Measurements from ENCODE around the gene FABP3. TPM values are rescaled to one million over a fixed set of nuclear protein-coding genes. Genes with fewer than 3 reads are reported as not detected.
A peak's percentile ranks its signal among the peaks of the same experiment; 100 is the strongest.

FABP3 gene
- total RNA-seq, 3 donors from 2014 or later = not detected

- H3K4me3 Mint-ChIP-seq = no peak overlapping the region
- no peaks in the 10 kb centered on the region for H3K9me3 Mint-ChIP-seq
- peaks cover 10% of the 10 kb centered on the region for H3K4me1 Mint-ChIP-seq (ENCODE audit: low read depth)
- H3K27me3 Mint-ChIP-seq (ENCODE audit: low read depth) = peaks cover 51% of the 10 kb centered on the region
- no peak for ATAC-seq
- DNase-seq = no peak
- H3K36me3 Mint-ChIP-seq (ENCODE audit: insufficient read depth) = no peaks in the 10 kb centered on the region
Observed at GRCh38 chr1:31409946-31410858, 37.3 kb upstream of the FABP3 start.

GRCh38 chr1:31408788-31409318 lies 36.0 kb upstream of the FABP3 start:
- Mint-ChIP-seq H3K27me3 (ENCODE audit: low read depth) (peaks cover 43% of the 10 kb centered on the region), H3K36me3 (ENCODE audit: insufficient read depth) (no peaks in the 10 kb centered on the region), H3K4me3 (no peak overlapping the region), H3K4me1 (ENCODE audit: low read depth) (peaks cover 10% of the 10 kb centered on the region), H3K9me3 (no peaks in the 10 kb centered on the region)
- DNase-seq = no peak
- ATAC-seq = no peak

- DNase-seq (no peak), ATAC-seq (no peak)
- no peaks in the 10 kb centered on the region for H3K36me3 Mint-ChIP-seq (ENCODE audit: insufficient read depth)
- H3K9me3 Mint-ChIP-seq = no peaks in the 10 kb centered on the region
- peaks cover 38% of the 10 kb centered on the region for H3K27me3 Mint-ChIP-seq (ENCODE audit: low read depth)
- H3K4me1 Mint-ChIP-seq (ENCODE audit: low read depth) = peaks cover 2% of the 10 kb centered on the region
- no peak overlapping the region for H3K4me3 Mint-ChIP-seq
Observed at GRCh38 chr1:31407029-31407626, 34.3 kb upstream of the FABP3 start.

DNA sequence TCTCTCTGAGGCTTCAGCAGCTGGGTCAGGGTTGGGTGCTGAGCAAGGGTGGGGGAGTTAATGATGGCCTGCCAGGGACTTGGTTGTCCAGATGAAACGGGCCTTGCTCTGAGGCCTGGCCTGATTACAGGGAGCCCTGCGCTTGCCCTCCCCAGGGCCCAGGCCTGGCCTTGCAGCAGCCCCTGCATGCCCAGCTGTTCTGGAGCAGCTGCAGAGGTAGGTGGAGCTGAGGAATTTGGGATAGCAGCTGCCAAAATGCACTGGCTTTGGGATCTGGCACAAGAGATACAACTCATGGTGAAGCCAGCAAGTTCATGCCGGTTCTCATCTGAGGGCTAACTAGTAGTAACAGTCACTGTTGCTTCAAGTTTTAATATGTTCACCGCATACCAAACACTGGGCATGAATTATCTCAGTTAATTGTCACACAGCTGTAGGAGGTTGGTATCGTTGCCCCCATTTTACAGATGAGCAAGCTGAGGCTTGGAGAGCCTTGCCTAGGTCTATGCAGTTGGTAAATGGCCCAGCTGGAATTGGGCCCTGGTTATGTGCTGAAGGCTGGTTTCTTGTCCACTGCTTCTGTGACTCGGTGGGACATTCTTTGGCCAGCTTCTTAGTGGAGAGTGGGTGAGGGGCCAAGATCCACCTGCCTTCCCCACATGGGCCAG lies 32.8 kb upstream of the FABP3 start:
- DNase-seq = no peak
- Mint-ChIP-seq H3K36me3 (ENCODE audit: insufficient read depth) (no peaks in the 10 kb centered on the region), H3K9me3 (no peaks in the 10 kb centered on the region), H3K27me3 (ENCODE audit: low read depth) (peaks cover 26% of the 10 kb centered on the region), H3K4me3 (no peak overlapping the region), H3K4me1 (ENCODE audit: low read depth) (no peaks in the 10 kb centered on the region)
- no peak for ATAC-seq

- no peaks in the 10 kb centered on the region for H3K36me3 Mint-ChIP-seq (ENCODE audit: insufficient read depth)
- ATAC-seq = no peak
- peaks cover 12% of the 10 kb centered on the region for H3K27me3 Mint-ChIP-seq (ENCODE audit: low read depth)
- no peak for DNase-seq
- H3K4me1 Mint-ChIP-seq (ENCODE audit: low read depth) = peaks cover 2% of the 10 kb centered on the region
- no peak overlapping the region for H3K4me3 Mint-ChIP-seq
- H3K9me3 Mint-ChIP-seq = no peaks in the 10 kb centered on the region
Observed at GRCh38 chr1:31401241-31401640, 28.4 kb upstream of the FABP3 start.

- H3K9me3 Mint-ChIP-seq = no peaks in the 10 kb centered on the region
- peaks cover 2% of the 10 kb centered on the region for H3K4me1 Mint-ChIP-seq (ENCODE audit: low read depth)
- no peak overlapping the region for H3K4me3 Mint-ChIP-seq
- H3K36me3 Mint-ChIP-seq (ENCODE audit: insufficient read depth) = no peaks in the 10 kb centered on the region
- peaks cover 12% of the 10 kb centered on the region for H3K27me3 Mint-ChIP-seq (ENCODE audit: low read depth)
- DNase-seq (no peak), ATAC-seq (no peak)
Observed at GRCh38 chr1:31400393-31400792, 27.5 kb upstream of the FABP3 start.

- no peaks in the 10 kb centered on the region for H3K36me3 Mint-ChIP-seq (ENCODE audit: insufficient read depth)
- no peaks in the 10 kb centered on the region for H3K9me3 Mint-ChIP-seq
- H3K27me3 Mint-ChIP-seq (ENCODE audit: low read depth) = peaks cover 10% of the 10 kb centered on the region
- DNase-seq (no peak), ATAC-seq (no peak)
- H3K4me1 Mint-ChIP-seq (ENCODE audit: low read depth) = peaks cover 2% of the 10 kb centered on the region
- H3K4me3 Mint-ChIP-seq = no peak overlapping the region
Observed at GRCh38 chr1:31399976-31400375, 27.1 kb upstream of the FABP3 start.

DNA sequence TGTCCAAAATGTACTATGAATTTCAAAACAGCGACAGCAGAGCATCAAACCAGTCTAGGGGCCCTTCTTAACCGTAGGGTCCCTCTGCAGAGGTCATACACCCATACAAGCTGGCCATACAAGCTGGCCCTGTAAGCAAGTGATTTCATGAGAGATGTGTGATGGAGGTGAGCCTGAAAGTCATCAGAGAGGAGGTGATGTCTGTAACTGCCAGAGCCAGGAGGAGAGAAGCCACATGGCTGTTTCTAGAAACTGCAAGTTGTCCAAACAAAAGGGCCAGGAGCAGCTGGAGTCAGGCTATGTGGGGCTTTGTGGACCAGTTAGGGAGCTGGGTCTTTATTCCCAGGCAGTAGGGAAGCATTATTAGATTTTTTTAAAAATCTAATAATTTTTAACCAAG lies 25.4 kb upstream of the FABP3 start:
- no peak for DNase-seq
- Mint-ChIP-seq H3K27me3 (ENCODE audit: low read depth) (peaks cover 10% of the 10 kb centered on the region), H3K36me3 (ENCODE audit: insufficient read depth) (no peaks in the 10 kb centered on the region), H3K4me1 (ENCODE audit: low read depth) (peaks cover 6% of the 10 kb centered on the region), H3K9me3 (no peaks in the 10 kb centered on the region), H3K4me3 (no peak overlapping the region)
- ATAC-seq = no peak

GRCh38 chr1:31397360-31398095 lies 24.7 kb upstream of the FABP3 start:
- DNase-seq (no peak), ATAC-seq (no peak)
- H3K4me1 Mint-ChIP-seq (ENCODE audit: low read depth) = peaks cover 6% of the 10 kb centered on the region
- peaks cover 8% of the 10 kb centered on the region for H3K27me3 Mint-ChIP-seq (ENCODE audit: low read depth)
- H3K4me3 Mint-ChIP-seq = no peak overlapping the region
- no peaks in the 10 kb centered on the region for H3K36me3 Mint-ChIP-seq (ENCODE audit: insufficient read depth)
- no peaks in the 10 kb centered on the region for H3K9me3 Mint-ChIP-seq

DNA sequence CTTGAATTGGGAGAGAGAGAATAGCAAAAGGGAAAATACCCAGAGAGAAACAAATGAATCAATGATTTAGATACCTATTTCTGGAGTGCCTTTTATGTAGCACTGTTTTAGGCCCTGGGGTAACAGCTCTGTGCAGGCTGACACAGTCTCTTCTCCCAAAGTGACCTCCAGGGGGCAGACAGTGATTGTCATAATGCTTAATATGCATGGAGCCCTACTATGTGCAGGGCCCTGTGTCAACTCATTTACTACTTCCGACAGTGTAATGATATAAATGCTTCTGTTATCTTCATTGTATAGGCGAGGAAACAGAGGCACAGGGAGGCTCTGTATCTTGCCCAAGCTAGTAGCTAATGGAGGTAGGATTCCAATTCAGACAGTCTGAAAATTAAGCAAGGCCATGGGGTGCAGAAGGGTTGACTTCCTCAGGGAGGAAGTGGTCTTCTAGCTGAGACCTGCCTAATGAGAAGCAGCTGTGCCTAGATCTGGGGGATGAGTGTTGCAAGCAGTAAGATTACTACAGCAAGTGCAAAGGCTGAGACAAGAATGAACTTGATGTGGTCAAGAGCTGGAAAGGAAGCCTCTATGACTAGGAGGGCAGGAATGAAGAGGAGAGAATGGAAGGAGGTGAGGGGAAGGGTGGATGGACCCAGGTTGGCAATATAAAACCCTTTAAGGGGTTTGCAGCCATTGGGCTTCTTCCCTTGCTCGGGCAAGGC lies 23.9 kb upstream of the FABP3 start:
- H3K4me1 Mint-ChIP-seq (ENCODE audit: low read depth) = peaks cover 6% of the 10 kb centered on the region
- H3K36me3 Mint-ChIP-seq (ENCODE audit: insufficient read depth) = no peaks in the 10 kb centered on the region
- H3K27me3 Mint-ChIP-seq (ENCODE audit: low read depth) = peaks cover 8% of the 10 kb centered on the region
- no peaks in the 10 kb centered on the region for H3K9me3 Mint-ChIP-seq
- ATAC-seq (no peak), DNase-seq (no peak)
- no peak overlapping the region for H3K4me3 Mint-ChIP-seq

GRCh38 chr1:31394584-31395193 lies 21.8 kb upstream of the FABP3 start:
- Mint-ChIP-seq H3K9me3 (no peaks in the 10 kb centered on the region), H3K36me3 (ENCODE audit: insufficient read depth) (no peaks in the 10 kb centered on the region), H3K4me3 (peak overlapping the region; percentile 78), H3K4me1 (ENCODE audit: low read depth) (peaks cover 4% of the 10 kb centered on the region), H3K27me3 (ENCODE audit: low read depth) (peaks cover 8% of the 10 kb centered on the region)
- DNase-seq (peak; percentile 74), ATAC-seq (peak; percentile 96 to 98)

- Mint-ChIP-seq H3K4me3 (no peak overlapping the region), H3K36me3 (ENCODE audit: insufficient read depth) (no peaks in the 10 kb centered on the region), H3K4me1 (ENCODE audit: low read depth) (peaks cover 4% of the 10 kb centered on the region), H3K27me3 (ENCODE audit: low read depth) (peaks cover 8% of the 10 kb centered on the region), H3K9me3 (no peaks in the 10 kb centered on the region)
- DNase-seq (no peak), ATAC-seq (no peak)
Observed at GRCh38 chr1:31393463-31393862, 20.6 kb upstream of the FABP3 start.

DNA sequence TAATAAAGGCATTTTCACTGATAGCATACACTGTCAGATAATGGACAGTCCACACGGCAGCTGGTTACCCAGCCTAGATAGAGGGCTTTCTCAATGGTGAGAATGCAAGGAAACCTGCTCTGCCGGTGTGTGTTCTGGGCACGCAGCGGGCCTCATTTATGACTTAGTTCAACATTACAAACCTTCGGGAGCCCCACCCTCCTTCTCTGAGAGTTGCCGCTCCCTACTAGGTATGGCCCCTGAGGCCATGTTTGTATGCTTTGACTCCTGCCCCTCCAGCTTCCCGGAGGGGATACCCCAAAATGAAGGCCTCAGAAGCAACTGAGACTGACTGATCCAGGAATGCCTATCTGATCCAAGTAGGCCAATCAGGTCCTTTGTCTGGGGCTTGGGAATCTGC lies 17.2 kb upstream of the FABP3 start:
- DNase-seq (no peak), ATAC-seq (no peak)
- H3K4me1 Mint-ChIP-seq (ENCODE audit: low read depth) = peaks cover 4% of the 10 kb centered on the region
- no peaks in the 10 kb centered on the region for H3K36me3 Mint-ChIP-seq (ENCODE audit: insufficient read depth)
- H3K27me3 Mint-ChIP-seq (ENCODE audit: low read depth) = peaks cover 19% of the 10 kb centered on the region
- no peak overlapping the region for H3K4me3 Mint-ChIP-seq
- no peaks in the 10 kb centered on the region for H3K9me3 Mint-ChIP-seq
